GOT3 (cell line): ENCODE measurements around the gene CHD3.
A peak's percentile ranks its signal among the peaks of the same experiment; 100 is the strongest.

Experiments used
- DNase-seq: peaks from one replicate; lab custom pipeline; 2025; ENCODE audit warnings: mixed read lengths; lab: John Stamatoyannopoulos, UW

Gene CHD3

GRCh38 chr17:7888184-7888920 lies at the start of gene CHD3:
TSS of gene CHD3 (plus strand) at chr17:7888789. CDS start at chr17:7889001, 212 bp downstream.
- DNase-seq = no peak

- no peak for DNase-seq
These were observed 49.3 kb upstream of the CHD3 start for GRCh38 chr17:7839190-7839875.

GRCh38 chr17:7839876-7840261 lies 48.7 kb upstream of the CHD3 start:
- DNase-seq = no peak

- no peak for DNase-seq
These were observed 48.1 kb upstream of the CHD3 start for GRCh38 chr17:7840441-7840840.

GRCh38 chr17:7840875-7841274 lies 47.7 kb upstream of the CHD3 start:
- no peak for DNase-seq

GRCh38 chr17:7841396-7841914 lies 47.1 kb upstream of the CHD3 start:
- peak; percentile 80 for DNase-seq

GRCh38 chr17:7841915-7842379 lies 46.6 kb upstream of the CHD3 start:
- DNase-seq = peak; percentile 82

GRCh38 chr17:7842380-7843256 lies 46.0 kb upstream of the CHD3 start:
- peak; percentile 82 for DNase-seq

- no peak for DNase-seq
These were observed 45.4 kb upstream of the CHD3 start for GRCh38 chr17:7843257-7843535.

GRCh38 chr17:7843536-7844291 lies 44.9 kb upstream of the CHD3 start:
- DNase-seq = peak; percentile 38

GRCh38 chr17:7844292-7845154 lies 44.1 kb upstream of the CHD3 start:
- peak; percentile 59 for DNase-seq

- no peak for DNase-seq
These were observed 43.1 kb upstream of the CHD3 start for GRCh38 chr17:7845359-7846062.

- DNase-seq = no peak
These were observed 42.4 kb upstream of the CHD3 start for GRCh38 chr17:7846063-7846735.

- DNase-seq = no peak
These were observed 41.6 kb upstream of the CHD3 start for GRCh38 chr17:7846765-7847661.

GRCh38 chr17:7848131-7848579 lies 40.4 kb upstream of the CHD3 start:
- DNase-seq = no peak

- DNase-seq = no peak
These were observed 39.9 kb upstream of the CHD3 start for GRCh38 chr17:7848739-7849129.

- no peak for DNase-seq
These were observed 39.3 kb upstream of the CHD3 start for GRCh38 chr17:7849130-7849750.
